Fibroblast of lung (primary cell): ENCODE data around the gene NKAIN4.

Experiments
- CTCF ChIP-seq, 2 donors: IDR thresholded peaks in 1 of 2; conservative IDR thresholded peaks in 1 of 2; 1 replicate in 1 of 2; 2 replicates in 1 of 2; pipeline ENCODE4 v1.5.1; 2011 to 2012; ENCODE audit warnings: low read length in 2 of 2, control low read depth in 1 of 2, inconsistent platforms in 1 of 2, low read depth in 1 of 2, mild to moderate bottlenecking in 1 of 2
- EZH2 ChIP-seq: IDR thresholded peaks from 2 replicates; pipeline ENCODE4 v1.5.1; 2012; ENCODE audit warnings: low read length, control low read depth, mild to moderate bottlenecking; ENCODE audit errors: missing control alignments

- TF ChIP-seq CTCF (conservative IDR thresholded peaks at IDR 0.05 in 1 of 2, IDR thresholded peaks at IDR 0.05 in 1 of 2; ENCODE audit: low read depth in 1 of 2, low read length in 2 of 2): no peak
- no peak for TF ChIP-seq EZH2
Observed at GRCh38 chr20:63259734-63260460, 5.6 kb upstream of the NKAIN4 start.
